Measurements from ENCODE around the gene IFNL1.
"Not testable (repeated sequence)": the region's sequence is repeated elsewhere in the genome, so short reads cannot be mapped to it uniquely, and the experiment has no call there.

IFNL1 gene

GRCh38 chr19:39307046-39307821 is 11.0 kb downstream of the IFNL1 start:
- DNase-seq (ENCODE audit: low read depth in 1 of 2, low spot score in 1 of 2) = no peak
- in situ Hi-C loops (cut with HindIII; ENCODE audit: low pct_unique_long_range_greater_than_20kb, low sequenced_read_pairs) = no loop called here
- TF ChIP-seq JUND (IDR thresholded peaks at IDR 0.05; ENCODE audit: low read depth) = no peak

DNA sequence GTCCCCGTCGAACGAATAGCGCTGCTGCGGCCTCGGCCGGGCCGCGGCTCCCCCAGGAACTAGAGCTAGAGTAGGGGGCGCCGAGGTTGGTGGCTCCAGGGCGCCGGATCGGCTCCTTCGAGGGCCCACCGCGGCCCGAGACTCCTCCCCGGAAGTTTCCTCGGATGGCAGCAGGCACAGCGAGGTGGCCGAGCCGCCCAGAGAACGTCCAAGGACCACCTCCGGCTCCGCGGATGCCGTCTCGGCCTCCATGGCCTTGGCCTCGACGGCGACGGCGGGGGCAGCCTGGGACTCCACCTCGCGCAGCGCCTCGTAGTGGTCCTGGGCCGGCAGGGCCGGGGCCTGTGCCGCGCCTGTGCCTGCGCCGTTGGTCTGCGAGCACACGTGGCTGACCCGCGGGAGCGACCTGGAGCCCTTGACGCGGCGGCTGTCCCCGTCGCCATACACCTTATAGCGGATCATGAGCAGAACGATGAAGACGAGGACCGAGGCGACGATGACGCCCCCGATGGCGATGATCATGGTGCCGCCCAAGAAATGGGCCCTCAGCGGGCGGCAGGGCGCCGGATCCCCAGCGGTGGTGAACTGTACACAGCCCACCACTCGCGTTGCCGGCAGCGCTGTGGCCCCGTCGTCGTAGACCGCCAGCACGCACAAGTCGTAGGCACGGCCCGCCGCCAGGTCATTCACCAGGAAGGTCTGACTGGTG is 11.8 kb downstream of the IFNL1 start:
- no peak for DNase-seq (ENCODE audit: low read depth in 1 of 2, low spot score in 1 of 2)
- TF ChIP-seq JUND (IDR thresholded peaks at IDR 0.05; ENCODE audit: low read depth) = no peak
- in situ Hi-C loops (cut with HindIII; ENCODE audit: low pct_unique_long_range_greater_than_20kb, low sequenced_read_pairs) = no loop called here

- no peak for TF ChIP-seq JUND (IDR thresholded peaks at IDR 0.05; ENCODE audit: low read depth)
- DNase-seq (ENCODE audit: low read depth in 1 of 2, low spot score in 1 of 2) = peak in 1 of 2 experiments; percentile 8
- in situ Hi-C loops (cut with HindIII; ENCODE audit: low pct_unique_long_range_greater_than_20kb, low sequenced_read_pairs) = no loop called here
These were observed 12.5 kb downstream of the IFNL1 start for GRCh38 chr19:39308531-39309304.

GRCh38 chr19:39309305-39309670 is 13.1 kb downstream of the IFNL1 start:
- DNase-seq (ENCODE audit: low read depth in 1 of 2, low spot score in 1 of 2); in situ Hi-C loops (cut with HindIII; ENCODE audit: low pct_unique_long_range_greater_than_20kb, low sequenced_read_pairs): not testable (repeated sequence)

DNA sequence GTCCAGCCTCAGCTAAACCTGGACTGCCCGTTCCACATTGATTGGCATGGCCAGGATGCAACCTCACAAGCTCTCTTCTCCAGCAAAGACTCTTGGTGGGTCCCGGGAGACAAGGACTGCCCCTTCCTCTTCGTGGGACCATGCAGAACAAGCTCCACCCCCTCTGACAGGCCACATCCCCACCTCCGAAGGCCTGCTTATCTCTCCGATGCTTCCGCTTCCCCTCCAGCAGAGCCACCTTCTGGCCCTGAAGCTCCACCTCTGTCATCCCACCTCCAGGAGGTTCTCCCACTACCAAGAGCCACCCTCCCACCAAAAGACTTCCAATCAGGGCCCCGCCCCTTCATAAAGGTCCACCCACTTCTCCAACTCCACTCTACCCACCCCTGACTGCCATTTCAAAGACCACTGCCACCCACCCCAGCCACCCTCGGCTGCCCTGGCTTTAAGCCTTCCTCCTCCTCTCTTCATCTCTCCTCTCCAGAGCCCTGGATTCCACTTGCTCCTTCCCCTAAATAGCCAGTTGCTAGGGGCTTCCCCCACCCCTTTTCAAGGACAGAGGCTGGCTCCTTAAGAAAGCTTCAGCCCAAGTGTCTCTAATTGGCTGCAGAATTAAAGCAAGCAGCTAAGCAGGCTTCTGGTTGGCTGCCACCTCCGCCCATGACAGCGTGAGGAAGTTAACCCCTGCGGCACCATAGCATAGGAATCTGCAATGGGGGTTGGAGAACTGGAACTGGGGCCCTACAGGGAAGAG is 14.5 kb downstream of the IFNL1 start:
- DNase-seq (ENCODE audit: low read depth in 1 of 2, low spot score in 1 of 2) = peak in 1 of 2 experiments; percentile 28
- in situ Hi-C loops (cut with HindIII; ENCODE audit: low pct_unique_long_range_greater_than_20kb, low sequenced_read_pairs) = no loop called here
- TF ChIP-seq JUND (IDR thresholded peaks at IDR 0.05; ENCODE audit: low read depth) = no peak

DNA sequence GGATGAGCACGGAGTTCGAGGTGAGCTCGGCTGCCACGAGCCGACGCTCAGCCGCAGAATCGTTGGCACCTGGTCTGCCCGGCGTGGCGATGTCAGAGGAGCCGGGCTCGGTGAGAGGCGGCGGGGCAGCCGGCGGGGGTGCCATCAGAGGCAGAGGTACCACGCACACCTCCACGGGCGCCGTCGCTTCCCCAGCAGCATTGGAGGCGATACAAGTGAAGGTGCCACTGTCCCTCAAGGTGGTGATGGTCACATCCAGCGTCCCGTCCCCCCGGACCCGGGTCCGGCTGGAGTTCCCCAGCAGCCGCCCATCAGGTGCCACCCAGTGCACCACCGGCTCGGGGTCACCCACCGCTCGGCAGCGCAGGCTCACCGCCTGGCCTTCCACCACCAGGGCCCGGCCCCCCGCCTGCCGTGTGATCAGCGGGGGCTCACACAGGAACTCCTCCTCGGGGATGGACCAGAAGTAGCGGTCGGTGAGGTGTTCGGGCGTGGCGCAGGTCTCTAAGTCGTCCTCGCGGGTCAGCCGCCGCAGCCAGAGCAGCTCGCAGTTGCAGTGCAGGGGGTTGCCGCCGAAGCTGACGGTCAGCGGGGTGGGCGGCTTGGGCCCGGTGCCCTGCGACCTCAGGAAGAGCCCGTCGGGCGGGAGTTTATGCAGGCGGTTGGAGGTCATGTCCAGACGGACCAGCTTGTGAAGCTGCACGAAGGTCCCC is 18.0 kb downstream of the IFNL1 start:
- no peak for TF ChIP-seq JUND (IDR thresholded peaks at IDR 0.05; ENCODE audit: low read depth)
- no peak for DNase-seq (ENCODE audit: low read depth in 1 of 2, low spot score in 1 of 2)
- in situ Hi-C loops (cut with HindIII; ENCODE audit: low pct_unique_long_range_greater_than_20kb, low sequenced_read_pairs) = no loop called here

GRCh38 chr19:39315933-39316332 is 19.7 kb downstream of the IFNL1 start:
- DNase-seq (ENCODE audit: low read depth in 1 of 2, low spot score in 1 of 2) = no peak
- TF ChIP-seq JUND (IDR thresholded peaks at IDR 0.05; ENCODE audit: low read depth) = no peak
- in situ Hi-C loops (cut with HindIII; ENCODE audit: low pct_unique_long_range_greater_than_20kb, low sequenced_read_pairs) = no loop called here

- DNase-seq (ENCODE audit: low read depth in 1 of 2, low spot score in 1 of 2) = no peak
- in situ Hi-C loops (cut with HindIII; ENCODE audit: low pct_unique_long_range_greater_than_20kb, low sequenced_read_pairs) = no loop called here
- no peak for TF ChIP-seq JUND (IDR thresholded peaks at IDR 0.05; ENCODE audit: low read depth)
These were observed 20.6 kb downstream of the IFNL1 start for GRCh38 chr19:39316627-39317321.

GRCh38 chr19:39317476-39317875 is 21.3 kb downstream of the IFNL1 start:
- in situ Hi-C loops (cut with HindIII; ENCODE audit: low pct_unique_long_range_greater_than_20kb, low sequenced_read_pairs) = no loop called here
- no peak for TF ChIP-seq JUND (IDR thresholded peaks at IDR 0.05; ENCODE audit: low read depth)
- no peak for DNase-seq (ENCODE audit: low read depth in 1 of 2, low spot score in 1 of 2)

GRCh38 chr19:39318071-39318470 is 21.9 kb downstream of the IFNL1 start:
- no peak for DNase-seq (ENCODE audit: low read depth in 1 of 2, low spot score in 1 of 2)
- in situ Hi-C loops (cut with HindIII; ENCODE audit: low pct_unique_long_range_greater_than_20kb, low sequenced_read_pairs) = no loop called here
- no peak for TF ChIP-seq JUND (IDR thresholded peaks at IDR 0.05; ENCODE audit: low read depth)

DNA sequence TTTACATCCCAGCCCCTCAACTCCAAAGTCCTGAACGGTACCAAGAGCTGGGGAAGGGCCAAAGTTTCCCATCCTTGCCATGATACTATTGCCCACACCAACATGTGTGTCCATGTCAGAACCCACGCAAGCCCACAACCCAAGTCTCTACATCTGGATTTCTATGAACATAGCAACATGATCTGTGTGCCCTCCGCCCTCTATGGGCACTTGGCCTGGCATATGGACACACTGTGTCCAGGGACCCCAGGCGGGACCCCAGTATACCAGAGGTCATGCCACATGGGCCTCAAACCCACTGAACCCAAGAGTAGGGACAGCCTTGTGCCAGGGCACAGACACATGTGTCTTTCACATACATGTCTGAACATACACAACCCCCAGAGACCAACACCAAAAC is 22.5 kb downstream of the IFNL1 start:
- no peak for TF ChIP-seq JUND (IDR thresholded peaks at IDR 0.05; ENCODE audit: low read depth)
- in situ Hi-C loops (cut with HindIII; ENCODE audit: low pct_unique_long_range_greater_than_20kb, low sequenced_read_pairs) = no loop called here
- DNase-seq (ENCODE audit: low read depth in 1 of 2, low spot score in 1 of 2) = no peak

Data from T47D (cell line).